ENCODE data around the gene HOMER1.

DNA sequence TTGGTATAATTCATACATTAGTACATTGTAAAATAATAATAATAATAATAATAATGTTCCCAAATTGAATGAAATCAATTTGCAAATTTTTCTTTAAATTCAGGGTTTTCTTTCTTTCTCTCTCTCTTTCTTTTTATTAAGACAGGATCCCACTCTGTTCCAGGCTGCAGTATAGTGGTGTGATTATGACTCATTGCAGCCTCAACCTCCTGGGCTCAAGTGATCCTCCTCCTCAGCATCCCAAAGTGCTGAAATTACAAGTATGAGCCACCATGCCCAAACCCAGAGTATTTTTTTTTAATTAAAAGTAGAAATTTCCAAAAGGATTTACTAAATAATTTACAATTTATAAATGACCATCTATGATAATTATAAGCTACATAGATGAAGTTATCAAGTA lies 117.7 kb downstream of the HOMER1 start:
- TF ChIP-seq CAMTA2 (CRISPR knock-in tag; IDR thresholded peaks at IDR 0.05; ENCODE audit: borderline replicate concordance) (no peak), CBFB (CRISPR knock-in tag; IDR thresholded peaks at IDR 0.05) (no peak), HDAC2 (CRISPR knock-in tag; IDR thresholded peaks at IDR 0.05) (no peak), TAF1 (CRISPR knock-in tag; IDR thresholded peaks at IDR 0.05) (no peak), NR1H2 (CRISPR knock-in tag; IDR thresholded peaks at IDR 0.05; ENCODE audit: borderline replicate concordance, low read depth) (no peak), TCF7L2 (IDR thresholded peaks at IDR 0.05; ENCODE audit: low read depth, low read length) (no peak), SRSF9 (IDR thresholded peaks at IDR 0.05; ENCODE audit: borderline replicate concordance, insufficient read depth, low read depth, low read length, poor library complexity, severe bottlenecking) (no peak), ZNF598 (CRISPR knock-in tag; IDR thresholded peaks at IDR 0.05; ENCODE audit: borderline replicate concordance) (no peak)
- TF ChIP-seq, protein P1, sequence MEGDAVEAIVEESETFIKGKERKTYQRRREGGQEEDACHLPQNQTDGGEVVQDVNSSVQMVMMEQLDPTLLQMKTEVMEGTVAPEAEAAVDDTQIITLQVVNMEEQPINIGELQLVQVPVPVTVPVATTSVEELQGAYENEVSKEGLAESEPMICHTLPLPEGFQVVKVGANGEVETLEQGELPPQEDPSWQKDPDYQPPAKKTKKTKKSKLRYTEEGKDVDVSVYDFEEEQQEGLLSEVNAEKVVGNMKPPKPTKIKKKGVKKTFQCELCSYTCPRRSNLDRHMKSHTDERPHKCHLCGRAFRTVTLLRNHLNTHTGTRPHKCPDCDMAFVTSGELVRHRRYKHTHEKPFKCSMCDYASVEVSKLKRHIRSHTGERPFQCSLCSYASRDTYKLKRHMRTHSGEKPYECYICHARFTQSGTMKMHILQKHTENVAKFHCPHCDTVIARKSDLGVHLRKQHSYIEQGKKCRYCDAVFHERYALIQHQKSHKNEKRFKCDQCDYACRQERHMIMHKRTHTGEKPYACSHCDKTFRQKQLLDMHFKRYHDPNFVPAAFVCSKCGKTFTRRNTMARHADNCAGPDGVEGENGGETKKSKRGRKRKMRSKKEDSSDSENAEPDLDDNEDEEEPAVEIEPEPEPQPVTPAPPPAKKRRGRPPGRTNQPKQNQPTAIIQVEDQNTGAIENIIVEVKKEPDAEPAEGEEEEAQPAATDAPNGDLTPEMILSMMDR (CRISPR knock-in tag; IDR thresholded peaks at IDR 0.05) = no peak
- TF ChIP-seq, protein P2, sequence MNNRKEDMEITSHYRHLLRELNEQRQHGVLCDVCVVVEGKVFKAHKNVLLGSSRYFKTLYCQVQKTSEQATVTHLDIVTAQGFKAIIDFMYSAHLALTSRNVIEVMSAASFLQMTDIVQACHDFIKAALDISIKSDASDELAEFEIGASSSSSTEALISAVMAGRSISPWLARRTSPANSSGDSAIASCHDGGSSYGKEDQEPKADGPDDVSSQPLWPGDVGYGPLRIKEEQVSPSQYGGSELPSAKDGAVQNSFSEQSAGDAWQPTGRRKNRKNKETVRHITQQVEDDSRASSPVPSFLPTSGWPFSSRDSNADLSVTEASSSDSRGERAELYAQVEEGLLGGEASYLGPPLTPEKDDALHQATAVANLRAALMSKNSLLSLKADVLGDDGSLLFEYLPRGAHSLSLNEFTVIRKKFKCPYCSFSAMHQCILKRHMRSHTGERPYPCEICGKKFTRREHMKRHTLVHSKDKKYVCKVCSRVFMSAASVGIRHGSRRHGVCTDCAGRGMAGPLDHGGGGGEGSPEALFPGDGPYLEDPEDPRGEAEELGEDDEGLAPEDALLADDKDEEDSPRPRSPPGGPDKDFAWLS (CRISPR knock-in tag; IDR thresholded peaks at IDR 0.05; ENCODE audit: borderline replicate concordance) = no peak
- TF ChIP-seq, protein P3, sequence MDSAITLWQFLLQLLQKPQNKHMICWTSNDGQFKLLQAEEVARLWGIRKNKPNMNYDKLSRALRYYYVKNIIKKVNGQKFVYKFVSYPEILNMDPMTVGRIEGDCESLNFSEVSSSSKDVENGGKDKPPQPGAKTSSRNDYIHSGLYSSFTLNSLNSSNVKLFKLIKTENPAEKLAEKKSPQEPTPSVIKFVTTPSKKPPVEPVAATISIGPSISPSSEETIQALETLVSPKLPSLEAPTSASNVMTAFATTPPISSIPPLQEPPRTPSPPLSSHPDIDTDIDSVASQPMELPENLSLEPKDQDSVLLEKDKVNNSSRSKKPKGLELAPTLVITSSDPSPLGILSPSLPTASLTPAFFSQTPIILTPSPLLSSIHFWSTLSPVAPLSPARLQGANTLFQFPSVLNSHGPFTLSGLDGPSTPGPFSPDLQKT (CRISPR knock-in tag; IDR thresholded peaks at IDR 0.05; ENCODE audit: borderline replicate concordance) = no peak
